ENCODE results near the gene SNED1.

SNED1 gene

DNA sequence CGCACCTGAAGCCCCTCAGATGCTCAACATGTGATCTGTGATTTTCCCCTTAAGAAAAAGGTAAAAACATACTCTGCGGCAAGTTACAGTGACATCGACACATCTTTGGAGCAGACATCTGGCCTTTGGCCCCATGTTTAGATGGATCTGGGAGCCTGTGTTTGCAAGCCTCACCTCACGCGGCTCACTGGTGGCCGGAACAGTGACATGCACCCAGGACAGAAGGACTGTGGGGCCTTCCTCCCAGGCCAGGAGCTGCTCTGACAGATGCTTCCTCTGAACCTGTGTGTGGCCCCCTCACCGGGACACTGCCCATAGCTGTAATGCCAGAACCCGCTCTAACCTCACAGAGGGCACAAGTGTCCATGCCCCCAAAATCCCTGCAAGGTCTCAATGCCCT is 137.8 kb downstream of the SNED1 start:
- no peak for DNase-seq

DNA sequence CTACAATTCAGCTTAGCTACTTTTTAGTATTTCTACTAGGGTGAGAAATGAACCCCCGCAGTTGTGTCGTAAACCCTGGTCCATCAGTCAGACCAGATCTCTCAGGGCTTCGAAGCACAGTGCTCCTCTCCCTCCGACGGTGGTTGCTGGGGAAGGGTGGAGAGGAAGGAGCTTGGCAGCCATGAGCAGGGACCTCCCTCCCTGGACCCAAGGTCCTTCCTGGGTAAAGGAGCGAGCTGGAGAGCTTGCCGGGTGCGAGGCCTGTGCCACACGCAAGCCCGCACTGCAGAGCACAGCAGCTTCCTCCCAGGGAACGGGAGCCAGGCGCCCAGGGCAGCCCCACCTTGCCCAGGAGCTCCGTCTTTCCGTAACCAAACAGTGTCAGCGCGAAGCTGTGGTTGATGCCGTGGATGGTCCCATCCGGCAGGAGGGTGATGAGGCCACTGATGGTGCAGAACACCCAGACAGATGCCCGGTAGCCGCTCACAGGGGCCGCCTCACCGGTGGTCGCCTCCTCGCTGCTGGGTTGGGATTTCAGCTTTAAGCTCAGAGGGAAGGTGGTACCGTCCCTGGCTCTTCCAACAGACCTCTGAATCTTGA is 138.3 kb downstream of the SNED1 start:
- DNase-seq, result no peak

GRCh38 chr2:241137276-241138190 is 139.1 kb downstream of the SNED1 start:
- DNase-seq, result no peak

- no peak for DNase-seq
Measured at GRCh38 chr2:241138471-241138870, 140.1 kb downstream of the SNED1 start.

DNA sequence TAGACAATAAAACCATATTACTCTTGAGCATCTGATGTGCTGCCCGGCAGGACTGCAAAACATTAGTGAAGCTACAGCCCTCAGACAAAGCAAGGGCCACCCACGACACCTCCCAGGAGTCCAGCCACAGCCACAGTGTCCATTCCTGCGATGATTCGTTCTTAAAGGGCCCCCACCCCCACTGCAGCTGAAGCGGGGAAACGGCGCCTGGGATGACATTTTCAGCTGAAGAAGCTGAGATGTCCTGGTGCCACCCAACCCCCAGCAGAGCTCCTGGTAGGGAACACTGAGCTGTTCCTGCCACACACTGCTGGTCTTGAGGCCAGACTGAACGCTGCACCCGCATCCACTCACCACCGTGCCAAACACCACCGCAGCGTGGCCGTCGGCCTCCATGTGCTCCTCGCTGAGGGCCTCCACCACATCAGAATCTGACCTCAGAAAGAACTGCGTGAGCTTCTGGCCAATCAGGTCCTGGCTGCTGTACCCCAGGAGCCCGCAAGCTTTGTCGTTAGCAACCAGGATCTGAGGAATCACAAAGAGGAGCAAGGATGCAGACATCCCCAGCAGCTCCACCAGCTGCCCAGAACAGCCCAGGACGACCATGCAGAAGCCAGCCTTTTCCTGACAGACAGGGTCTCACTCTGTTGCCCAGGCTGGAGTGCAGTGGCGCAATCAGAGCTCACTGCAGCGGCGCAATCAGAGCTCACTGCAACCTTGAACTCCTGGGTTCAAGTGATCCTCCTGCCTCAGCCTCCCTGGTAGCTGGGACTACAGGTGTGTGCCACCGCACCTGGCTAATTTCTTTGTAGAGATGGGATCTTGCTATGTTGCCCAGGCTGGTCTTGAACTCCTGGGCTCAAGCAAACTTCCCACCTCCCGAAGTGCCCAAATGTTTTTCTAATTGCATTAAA is 141.4 kb downstream of the SNED1 start:
- no peak for DNase-seq

GRCh38 chr2:241140445-241140840 is 142.0 kb downstream of the SNED1 start:
- no peak for DNase-seq

DNA sequence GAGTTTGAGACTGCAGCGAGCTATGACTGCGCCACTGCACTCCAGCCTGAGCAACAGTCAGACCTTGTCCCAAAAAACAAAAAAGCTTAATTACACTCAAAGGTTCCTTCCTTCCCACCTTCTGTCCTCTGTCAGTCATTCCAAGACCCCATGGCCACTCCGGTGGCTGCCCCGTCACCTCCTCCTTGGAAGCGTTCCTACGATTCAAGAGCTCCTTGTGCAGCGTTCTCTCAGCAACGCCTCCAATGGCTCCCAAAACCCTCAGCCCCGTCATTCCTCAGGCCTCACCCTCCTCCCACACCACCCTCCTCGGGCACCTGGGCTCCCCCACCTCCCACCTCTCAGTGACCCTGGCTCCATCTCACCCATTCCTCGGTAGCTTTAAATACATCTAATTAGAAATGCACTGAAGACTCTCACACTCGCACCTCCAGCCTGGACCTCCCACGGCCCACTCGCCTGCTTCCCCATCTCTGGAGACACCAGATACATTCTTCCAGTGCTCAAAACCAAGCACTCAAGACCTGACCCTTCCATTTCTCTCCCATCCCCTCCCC is 142.9 kb downstream of the SNED1 start:
- no peak for DNase-seq

DNA sequence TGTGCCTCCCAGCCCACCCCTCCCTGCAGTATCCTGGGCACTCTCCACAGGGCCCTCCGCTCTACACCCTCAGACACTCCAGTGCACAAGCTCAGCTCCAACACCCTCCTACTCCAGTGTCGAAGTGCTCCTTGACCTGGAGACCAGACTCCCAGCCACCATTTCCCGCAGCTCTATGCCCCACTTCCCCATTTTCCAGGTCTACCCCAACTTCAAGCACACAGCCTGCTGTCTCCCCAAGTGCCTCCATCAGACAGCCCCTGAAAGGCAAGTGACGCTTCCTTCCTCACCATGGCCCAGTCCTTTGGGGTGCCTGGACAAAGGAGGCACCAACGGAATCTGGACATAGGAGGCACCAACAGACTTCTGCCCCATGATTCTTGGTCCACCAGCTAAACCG is 143.6 kb downstream of the SNED1 start:
- no peak for DNase-seq

DNA sequence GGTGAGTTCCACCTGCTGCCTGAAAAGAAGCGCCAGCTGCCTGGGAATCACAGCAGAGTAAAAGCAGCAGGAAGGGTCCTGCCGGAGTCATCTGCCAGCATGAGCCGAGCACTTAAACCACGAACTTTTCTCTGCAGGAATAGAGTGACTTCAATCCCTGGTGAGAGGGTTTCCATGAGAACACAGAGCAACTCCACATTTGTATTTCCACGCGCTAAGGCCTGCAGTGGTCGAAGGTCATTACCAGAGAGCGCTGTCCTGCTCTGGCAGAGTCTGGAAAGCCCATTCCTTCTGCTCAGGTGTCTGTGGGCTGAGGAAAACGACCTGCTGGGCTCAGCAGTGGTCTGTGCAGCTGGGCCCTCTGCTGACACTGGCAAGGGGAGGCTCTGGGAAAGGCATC is 144.2 kb downstream of the SNED1 start:
- no peak for DNase-seq

Measured in activated CD4-positive, CD25-positive, alpha-beta regulatory T cell (primary cell).